ENCODE results near the gene ICE1.

GRCh38 chr5:5436203-5436760 is 13.8 kb downstream of the ICE1 start:
- TF ChIP-seq POLR2A (IDR thresholded peaks at IDR 0.05) (no peak), POLR2AphosphoS5 (IDR thresholded peaks at IDR 0.05) (no peak), CTCF (IDR thresholded peaks at IDR 0.05) (no peak), EP300 (IDR thresholded peaks at IDR 0.05; ENCODE audit: low read depth) (no peak)

Measured in transverse colon (tissue), 4 donors.